A172 (cell line): ENCODE measurements around the gene ARIH1. TPM values are rescaled to one million over a fixed set of nuclear protein-coding genes. Genes with fewer than 3 reads are reported as not detected.

ENCODE experiments used
- total RNA-seq: library from RNA; depleted of rRNA; stranded (reverse); fragments of >200 nt; shearing (Covaris generic); gene quantifications from 2 replicates; pipeline ENCODE4 v1.2.3, GENCODE V29; 2014; rRNA removed

ARIH1 gene
- total RNA-seq, 1 experiment from 2014 or later = 36.6 TPM

Other genes with a start within 250 kb of the ARIH1 start
- 2,848 and 2,886 TPM in 2 replicates for gene PKM, start 243.1 kb upstream of the ARIH1 start, total RNA-seq
- gene PARP6, start 201.8 kb upstream of the ARIH1 start, total RNA-seq = 30.4 and 32.3 TPM in 2 replicates
- gene CELF6, start 154.2 kb upstream of the ARIH1 start, total RNA-seq = not detected in 2 replicates
- 89.0 and 109 TPM in 2 replicates for gene HEXA, start 98.3 kb upstream of the ARIH1 start, total RNA-seq
- not detected in 2 replicates for gene TMEM202, start 76.0 kb upstream of the ARIH1 start, total RNA-seq
- gene GOLGA6B, start 180.4 kb downstream of the ARIH1 start, total RNA-seq = not detected in 2 replicates
- gene HIGD2B, start 211.9 kb downstream of the ARIH1 start, total RNA-seq = not detected in 2 replicates
- 16.6 and 31.7 TPM in 2 replicates for gene BBS4, start 211.9 kb downstream of the ARIH1 start, total RNA-seq